OCI-LY3 (cell line): Measurements from ENCODE around the gene FLRT2.

Source experiments
- H2AFZ ChIP-seq: fragments of 200-600, 300-600 bp; shearing (Covaris generic); 2 replicates; pipeline ENCODE4 v1.6.0; 2014; ENCODE audit warnings: antibody characterized with exemption, low read depth, low read length
- H3K27ac ChIP-seq: fragments of 200-600, 300-600 bp; sonication (generic); 2 replicates; pipeline ENCODE4 v1.5.1; 2014; ENCODE audit warnings: mild to moderate bottlenecking, low read length, moderate library complexity, mixed read lengths
- H3K27me3 ChIP-seq: fragments of 200-600, 300-600 bp; sonication (generic); 2 replicates; pipeline ENCODE4 v1.6.1; 2014; ENCODE audit warnings: low read depth, low read length, mixed read lengths
- H3K36me3 ChIP-seq: fragments of 200-600, 300-600 bp; sonication (generic); replicated peaks from 2 replicates; pipeline ENCODE3; 2014; ENCODE audit warnings: low read depth, low read length, mixed read lengths
- H3K4me1 ChIP-seq: fragments of 300-600, 200-600 bp; sonication (generic); 2 replicates; pipeline ENCODE4 v1.6.1; 2014; ENCODE audit warnings: low read length, mixed read lengths
- H3K4me2 ChIP-seq: fragments of 200-600, 300-600 bp; sonication (generic); 2 replicates; pipeline ENCODE4 v1.6.1; 2014; ENCODE audit warnings: low read length, mixed read lengths
- H3K4me3 ChIP-seq: fragments of 300-600, 200-600 bp; sonication (generic); 2 replicates; pipeline ENCODE4 v1.5.1; 2014; ENCODE audit warnings: antibody characterized with exemption, mild to moderate bottlenecking, low read length, moderate library complexity
- H3K79me2 ChIP-seq: fragments of 300-600, 200-600 bp; shearing (Covaris generic); 2 replicates; pipeline ENCODE4 v1.6.1; 2014; ENCODE audit warnings: mild to moderate bottlenecking, low read length, mixed read lengths
- H3K9ac ChIP-seq: fragments of 300-600, 200-600 bp; shearing (Covaris generic); 2 replicates; pipeline ENCODE4 v1.6.0; 2014; ENCODE audit warnings: mild to moderate bottlenecking, low read length, moderate library complexity
- H3K9me3 ChIP-seq: fragments of 200-600, 300-600 bp; shearing (Covaris generic); 2 replicates; pipeline ENCODE4 v1.6.1; 2014; ENCODE audit warnings: low read length, mixed read lengths; ENCODE audit not compliant: insufficient read depth
- H4K20me1 ChIP-seq: fragments of 200-600, 300-600 bp; sonication (generic); 2 replicates; pipeline ENCODE4 v1.6.1; 2016; ENCODE audit warnings: low read length, mixed read lengths; ENCODE audit not compliant: insufficient read depth
- EZH2phosphoT487 ChIP-seq: fragments of 200-600 bp; shearing (Covaris generic); IDR thresholded peaks from 2 replicates; pipeline ENCODE4 v1.6.1; 2018; ENCODE audit warnings: antibody characterized with exemption, mixed run types, low read depth
- TF ChIP-seq, protein P1 (sequence below): fragments of 200-600, 300-600 bp; sonication (generic); IDR thresholded peaks from 2 replicates; pipeline ENCODE4 v1.5.1; 2014; ENCODE audit warnings: antibody characterized with exemption, low read length, low read depth

FLRT2 gene

DNA sequence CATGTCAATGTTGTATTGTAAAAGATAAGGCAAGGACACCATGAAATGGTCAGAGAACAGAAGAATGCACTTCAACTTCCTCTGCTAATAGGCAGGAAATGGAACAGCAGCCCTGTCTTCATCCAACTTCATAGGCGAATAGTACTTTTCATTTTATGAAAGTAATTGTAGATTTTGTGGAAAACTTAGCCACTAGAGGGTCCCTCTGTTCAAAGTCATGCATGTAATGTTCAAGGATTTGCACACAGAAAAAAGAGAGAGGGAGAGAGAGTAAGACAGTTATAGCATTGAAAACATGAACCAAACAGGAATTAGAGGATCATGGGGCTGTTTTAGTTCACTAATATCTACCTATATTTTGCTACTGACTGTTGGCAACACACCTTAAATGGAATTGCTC, 172.2 kb downstream of the FLRT2 start:
- Histone ChIP-seq H3K79me2 (no peaks in the 10 kb centered on the region), H3K27ac (no peak overlapping the region), H3K27me3 (no peaks in the 10 kb centered on the region), H3K4me1 (no peaks in the 10 kb centered on the region), H3K9me3 (no peaks in the 10 kb centered on the region), H3K4me3 (no peak overlapping the region), H3K4me2 (no peak overlapping the region), H3K9ac (no peak overlapping the region), H2AFZ (no peak overlapping the region), H3K36me3 (no peaks in the 10 kb centered on the region), H4K20me1 (no peaks in the 10 kb centered on the region)
- TF ChIP-seq, protein P1, sequence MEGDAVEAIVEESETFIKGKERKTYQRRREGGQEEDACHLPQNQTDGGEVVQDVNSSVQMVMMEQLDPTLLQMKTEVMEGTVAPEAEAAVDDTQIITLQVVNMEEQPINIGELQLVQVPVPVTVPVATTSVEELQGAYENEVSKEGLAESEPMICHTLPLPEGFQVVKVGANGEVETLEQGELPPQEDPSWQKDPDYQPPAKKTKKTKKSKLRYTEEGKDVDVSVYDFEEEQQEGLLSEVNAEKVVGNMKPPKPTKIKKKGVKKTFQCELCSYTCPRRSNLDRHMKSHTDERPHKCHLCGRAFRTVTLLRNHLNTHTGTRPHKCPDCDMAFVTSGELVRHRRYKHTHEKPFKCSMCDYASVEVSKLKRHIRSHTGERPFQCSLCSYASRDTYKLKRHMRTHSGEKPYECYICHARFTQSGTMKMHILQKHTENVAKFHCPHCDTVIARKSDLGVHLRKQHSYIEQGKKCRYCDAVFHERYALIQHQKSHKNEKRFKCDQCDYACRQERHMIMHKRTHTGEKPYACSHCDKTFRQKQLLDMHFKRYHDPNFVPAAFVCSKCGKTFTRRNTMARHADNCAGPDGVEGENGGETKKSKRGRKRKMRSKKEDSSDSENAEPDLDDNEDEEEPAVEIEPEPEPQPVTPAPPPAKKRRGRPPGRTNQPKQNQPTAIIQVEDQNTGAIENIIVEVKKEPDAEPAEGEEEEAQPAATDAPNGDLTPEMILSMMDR, result no peak
- TF ChIP-seq EZH2phosphoT487, result no peak

DNA sequence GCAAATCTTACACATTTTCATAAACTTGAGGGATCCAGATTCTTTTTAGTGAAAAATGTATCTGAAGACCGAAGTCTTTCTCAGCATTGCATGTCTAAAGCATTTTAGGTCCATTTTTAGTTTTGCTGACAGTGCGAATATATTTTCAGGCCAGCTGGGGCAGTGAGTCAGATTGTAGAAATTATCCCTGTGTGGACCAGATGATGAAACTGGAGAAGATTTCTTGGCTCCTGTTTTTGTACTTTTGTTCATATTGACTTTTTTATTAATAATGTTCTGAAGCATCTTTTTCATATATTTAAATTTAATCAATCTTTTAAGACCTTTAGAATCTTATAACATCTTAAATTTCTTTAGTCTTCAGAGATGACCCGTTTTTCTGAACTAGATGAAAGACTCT, 173.1 kb downstream of the FLRT2 start:
- Histone ChIP-seq H3K27ac (no peak overlapping the region), H3K4me2 (no peak overlapping the region), H3K27me3 (no peaks in the 10 kb centered on the region), H3K4me1 (no peaks in the 10 kb centered on the region), H3K36me3 (no peaks in the 10 kb centered on the region), H3K9me3 (no peaks in the 10 kb centered on the region), H4K20me1 (no peaks in the 10 kb centered on the region), H3K9ac (no peak overlapping the region), H3K4me3 (no peak overlapping the region), H3K79me2 (no peaks in the 10 kb centered on the region), H2AFZ (no peak overlapping the region)
- TF ChIP-seq, protein P1, result no peak
- no peak for TF ChIP-seq EZH2phosphoT487
